Measurements from ENCODE around the gene SHOX.
"Not testable (repeated sequence)": the region's sequence is repeated elsewhere in the genome, so short reads cannot be mapped to it uniquely, and the experiment has no call there.

The SHOX gene

DNA sequence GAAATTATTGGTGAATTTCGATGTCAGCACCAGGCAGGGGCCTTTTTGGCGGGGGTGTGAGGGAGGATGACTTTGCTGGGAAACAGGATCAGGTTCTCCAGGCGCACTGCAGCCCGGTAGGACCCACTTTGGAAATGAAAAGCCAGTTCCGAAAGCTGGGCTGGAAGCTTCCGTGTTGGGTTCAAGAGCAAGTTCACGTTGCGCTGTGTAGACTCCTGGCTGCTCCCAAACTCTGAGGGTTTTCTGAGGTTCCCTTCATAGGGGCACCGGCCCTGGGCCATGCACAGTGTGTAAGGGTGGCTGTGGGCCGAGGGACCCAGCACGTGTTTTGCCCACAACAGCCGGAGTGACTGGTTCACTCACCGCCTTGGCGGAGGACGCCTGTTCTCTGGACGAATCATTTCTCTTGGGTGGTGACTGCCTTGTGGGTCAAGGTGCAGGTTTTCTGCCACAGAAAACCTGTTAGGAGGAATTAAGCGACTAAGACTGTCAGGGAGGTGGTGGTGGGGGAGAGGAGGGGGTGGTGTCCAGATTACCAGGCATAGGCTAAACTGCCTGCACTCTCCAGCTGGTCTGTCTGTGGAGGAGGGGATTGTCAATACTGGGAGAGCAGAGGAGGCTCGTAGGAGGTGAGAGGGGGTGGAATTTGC, 8.0 kb downstream of the SHOX start:
- no peak for DNase-seq

DNA sequence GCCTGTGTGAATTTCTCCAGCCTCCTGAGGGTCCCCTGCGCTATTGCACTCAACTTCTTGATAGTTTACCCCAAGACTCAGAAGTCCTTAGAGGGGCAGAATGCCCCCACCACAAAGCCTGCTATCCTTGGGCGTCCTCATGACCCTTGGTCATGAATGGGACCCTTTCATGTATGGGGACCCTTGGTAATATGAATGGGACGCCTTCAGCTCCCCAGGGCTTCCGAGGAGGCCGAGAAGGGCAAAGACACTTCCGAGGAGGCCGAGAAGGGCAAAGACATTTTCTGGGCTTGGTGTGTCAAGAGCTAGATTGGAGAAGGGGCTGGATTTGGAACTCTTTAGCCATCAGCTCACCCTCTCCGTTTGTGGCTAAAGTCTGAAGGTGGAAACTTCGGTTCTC, 8.6 kb downstream of the SHOX start:
- DNase-seq: no peak

DNA sequence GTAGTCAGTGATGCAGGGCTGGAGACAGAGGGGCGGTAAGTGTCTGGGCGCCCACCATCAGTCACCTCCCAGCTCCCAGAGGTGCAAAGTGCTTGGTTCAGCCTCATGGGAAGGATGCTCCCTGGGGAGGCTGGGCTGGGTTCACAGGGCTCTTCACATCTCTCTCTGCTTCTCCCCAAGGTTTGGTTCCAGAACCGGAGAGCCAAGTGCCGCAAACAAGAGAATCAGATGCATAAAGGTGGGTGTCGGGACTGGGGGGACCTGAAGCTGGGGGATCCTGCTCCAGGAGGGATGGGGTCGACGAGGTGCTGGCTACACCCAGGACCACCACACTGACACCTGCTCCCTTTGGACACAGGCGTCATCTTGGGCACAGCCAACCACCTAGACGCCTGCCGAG, 10.1 kb downstream of the SHOX start:
- DNase-seq: no peak

DNA sequence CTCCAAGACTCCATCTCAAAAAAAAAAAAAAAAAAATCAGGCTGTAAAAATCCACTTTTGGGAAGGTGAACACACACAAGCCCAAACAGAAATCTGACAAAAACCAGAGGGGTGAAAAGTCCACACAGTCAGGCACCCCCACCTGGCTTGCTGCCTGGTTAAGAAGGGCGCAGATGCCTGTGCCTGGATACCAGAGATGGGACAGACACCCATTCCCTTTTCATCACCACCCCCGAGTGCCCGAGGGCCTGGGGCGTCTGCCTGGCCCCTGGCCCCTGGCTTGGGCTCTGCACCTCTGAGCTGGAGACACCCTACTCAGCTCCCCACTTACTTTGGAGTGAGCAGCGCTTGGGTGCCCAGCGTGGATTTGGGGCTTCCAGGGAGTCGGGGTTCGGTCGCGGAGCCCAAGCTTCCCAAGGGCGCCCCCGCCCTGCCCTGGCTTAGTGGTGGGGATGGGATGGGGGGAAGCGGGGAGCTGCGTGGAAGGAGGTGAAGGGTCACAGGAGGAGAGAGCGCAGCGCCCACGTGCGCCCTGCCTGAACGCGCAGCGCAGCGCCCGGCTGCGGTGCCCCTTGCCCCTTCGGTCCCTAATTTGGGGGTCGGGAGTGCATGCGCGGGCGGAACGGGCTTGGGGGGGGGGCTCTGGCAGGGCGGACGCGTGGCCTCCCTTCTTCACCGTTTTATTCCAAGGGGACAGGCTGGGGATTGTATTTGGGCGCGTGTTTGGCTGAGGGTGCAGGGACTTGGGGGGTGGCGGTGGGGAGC, 11.3 kb downstream of the SHOX start:
- DNase-seq: no peak

DNA sequence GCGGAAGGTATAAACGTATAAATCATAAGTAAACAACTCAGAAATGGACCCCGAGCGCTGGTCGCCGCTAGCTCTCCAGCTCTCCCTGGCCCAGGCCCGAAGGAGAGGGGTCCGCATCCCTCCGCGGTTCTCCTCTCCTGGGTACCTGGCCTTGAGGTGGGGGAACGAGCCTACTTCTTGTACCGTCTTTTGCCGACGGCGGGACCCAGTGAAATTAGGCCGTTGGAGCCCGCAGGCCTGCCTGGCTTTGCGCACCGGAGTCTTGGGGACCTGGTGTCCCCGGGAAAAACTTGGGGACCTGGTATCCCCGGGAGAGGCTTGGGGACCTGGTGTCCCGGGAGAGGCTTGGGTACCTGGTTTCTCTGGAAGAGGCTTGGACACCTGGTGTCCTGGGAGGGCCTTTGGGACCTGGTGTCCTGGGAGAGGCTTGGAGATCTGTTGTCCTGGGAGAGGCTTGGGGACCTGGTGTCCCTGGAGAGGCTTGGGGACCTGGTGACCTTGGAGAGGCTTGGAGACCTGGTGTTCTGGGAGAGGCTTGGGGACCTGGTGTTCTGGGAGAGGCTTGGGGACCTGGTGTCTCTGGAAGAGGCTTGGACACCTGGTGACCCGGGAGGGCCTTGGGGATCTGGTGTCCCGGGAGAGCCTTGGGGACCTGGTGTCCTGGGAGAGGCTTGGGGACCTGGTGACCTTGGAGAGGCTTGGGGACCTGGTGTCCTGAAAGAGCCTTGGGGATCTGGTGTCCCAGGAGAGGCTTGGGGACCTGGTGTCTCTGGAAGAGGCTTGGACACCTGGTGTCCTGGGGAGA, 12.0 kb downstream of the SHOX start:
- no peak for DNase-seq

DNA sequence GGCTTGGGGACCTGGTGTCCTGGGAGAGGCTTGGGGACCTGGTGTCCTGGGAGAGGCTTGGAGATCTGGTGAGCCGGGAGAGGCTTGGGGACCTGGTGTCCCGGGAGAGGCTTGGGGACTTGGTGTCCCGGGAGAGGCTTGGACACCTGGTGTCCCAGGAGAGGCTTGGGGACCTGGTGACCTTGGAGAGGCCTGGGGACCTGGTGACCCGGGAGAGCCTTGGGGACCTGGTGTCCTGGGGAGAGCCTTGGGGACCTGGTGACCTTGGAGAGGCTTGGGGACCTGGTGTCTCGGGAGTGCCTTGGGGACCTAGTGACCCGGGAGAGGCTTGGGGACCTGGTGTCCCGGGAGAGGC, 12.6 kb downstream of the SHOX start:
- no peak for DNase-seq

DNA sequence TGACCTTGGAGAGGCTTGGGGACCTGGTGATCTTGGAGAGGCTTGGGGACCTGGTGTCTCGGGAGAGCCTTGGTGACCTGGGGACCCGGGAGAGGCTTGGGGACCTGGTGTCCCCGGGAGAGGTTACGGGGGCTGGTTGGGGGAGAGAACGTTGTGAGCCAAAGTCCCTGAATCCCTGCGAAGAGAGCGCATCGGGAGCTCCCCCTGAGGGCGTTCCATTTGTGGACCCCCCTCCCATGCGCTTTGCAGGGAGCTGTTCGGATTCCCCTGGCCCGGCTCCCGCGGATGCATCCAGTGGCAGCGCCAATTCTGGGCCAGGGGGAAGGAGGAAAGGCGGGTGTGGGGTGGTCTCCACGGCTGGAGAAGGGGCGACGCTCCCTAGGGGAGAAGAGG, 13.3 kb downstream of the SHOX start:
- no peak for DNase-seq

DNA sequence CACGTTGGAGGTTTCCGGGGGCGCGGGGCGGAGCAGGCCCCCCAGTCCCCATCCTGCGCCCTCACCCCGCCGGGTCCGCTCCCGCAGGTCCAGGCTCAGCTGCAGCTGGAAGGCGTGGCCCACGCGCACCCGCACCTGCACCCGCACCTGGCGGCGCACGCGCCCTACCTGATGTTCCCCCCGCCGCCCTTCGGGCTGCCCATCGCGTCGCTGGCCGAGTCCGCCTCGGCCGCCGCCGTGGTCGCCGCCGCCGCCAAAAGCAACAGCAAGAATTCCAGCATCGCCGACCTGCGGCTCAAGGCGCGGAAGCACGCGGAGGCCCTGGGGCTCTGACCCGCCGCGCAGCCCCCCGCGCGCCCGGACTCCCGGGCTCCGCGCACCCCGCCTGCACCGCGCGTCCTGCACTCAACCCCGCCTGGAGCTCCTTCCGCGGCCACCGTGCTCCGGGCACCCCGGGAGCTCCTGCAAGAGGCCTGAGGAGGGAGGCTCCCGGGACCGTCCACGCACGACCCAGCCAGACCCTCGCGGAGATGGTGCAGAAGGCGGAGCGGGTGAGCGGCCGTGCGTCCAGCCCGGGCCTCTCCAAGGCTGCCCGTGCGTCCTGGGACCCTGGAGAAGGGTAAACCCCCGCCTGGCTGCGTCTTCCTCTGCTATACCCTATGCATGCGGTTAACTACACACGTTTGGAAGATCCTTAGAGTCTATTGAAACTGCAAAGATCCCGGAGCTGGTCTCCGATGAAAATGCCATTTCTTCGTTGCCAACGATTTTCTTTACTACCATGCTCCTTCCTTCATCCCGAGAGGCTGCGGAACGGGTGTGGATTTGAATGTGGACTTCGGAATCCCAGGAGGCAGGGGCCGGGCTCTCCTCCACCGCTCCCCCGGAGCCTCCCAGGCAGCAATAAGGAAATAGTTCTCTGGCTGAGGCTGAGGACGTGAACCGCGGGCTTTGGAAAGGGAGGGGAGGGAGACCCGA, 14.0 kb downstream of the SHOX start:
- DNase-seq: no peak

DNA sequence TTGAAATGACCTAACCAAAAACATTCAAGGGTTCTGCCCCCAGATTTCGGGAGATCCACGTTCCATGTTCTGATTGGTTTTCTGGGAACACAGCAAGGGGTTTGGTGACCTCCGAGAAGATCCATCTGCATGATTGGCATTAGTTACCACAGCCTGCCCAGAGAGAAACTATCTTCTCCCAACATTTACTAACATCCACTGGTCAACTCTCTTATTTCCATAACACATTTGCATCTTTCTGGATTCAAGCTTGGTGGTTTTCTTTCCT, 15.6 kb downstream of the SHOX start:
- DNase-seq: no peak

DNA sequence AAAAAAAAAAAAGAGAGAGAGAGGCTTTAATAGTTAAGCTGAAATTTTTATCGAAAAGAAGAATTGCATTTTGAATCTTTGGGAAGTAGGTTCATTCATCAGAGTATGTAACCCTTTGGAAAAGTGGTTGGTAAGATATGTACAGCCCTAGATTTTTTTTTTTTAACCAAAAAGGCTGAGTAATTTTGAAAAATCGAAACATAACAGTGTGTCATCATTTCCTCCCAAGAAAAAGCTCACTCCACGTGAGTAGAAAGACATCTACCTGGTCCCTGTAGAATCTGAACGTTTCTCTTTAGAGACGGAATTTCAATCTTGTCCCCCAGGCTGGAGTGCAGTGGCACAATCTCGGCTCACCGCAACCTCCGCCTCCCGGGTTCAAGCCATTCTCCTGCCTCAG, 16.2 kb downstream of the SHOX start:
- no peak for DNase-seq

DNA sequence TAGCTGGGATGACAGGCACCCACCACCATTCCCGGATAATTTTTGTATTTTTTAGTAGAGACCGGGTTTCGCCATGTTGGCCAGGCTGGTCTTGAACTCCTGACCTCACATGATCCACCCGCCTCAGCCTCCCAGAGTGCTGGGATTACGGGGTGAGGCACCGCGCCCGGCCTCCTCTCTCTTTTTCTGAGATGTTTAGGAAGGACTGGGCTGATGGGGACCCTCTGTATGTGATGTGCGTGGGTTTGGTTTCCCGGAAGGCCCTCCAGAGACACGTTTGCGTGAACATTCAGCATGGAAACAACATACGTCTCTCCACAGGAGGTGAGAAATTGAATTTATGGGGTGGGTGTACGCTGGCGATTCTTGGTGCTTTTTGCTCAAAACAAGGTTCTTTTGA, 18.6 kb downstream of the SHOX start:
- DNase-seq: no peak

DNA sequence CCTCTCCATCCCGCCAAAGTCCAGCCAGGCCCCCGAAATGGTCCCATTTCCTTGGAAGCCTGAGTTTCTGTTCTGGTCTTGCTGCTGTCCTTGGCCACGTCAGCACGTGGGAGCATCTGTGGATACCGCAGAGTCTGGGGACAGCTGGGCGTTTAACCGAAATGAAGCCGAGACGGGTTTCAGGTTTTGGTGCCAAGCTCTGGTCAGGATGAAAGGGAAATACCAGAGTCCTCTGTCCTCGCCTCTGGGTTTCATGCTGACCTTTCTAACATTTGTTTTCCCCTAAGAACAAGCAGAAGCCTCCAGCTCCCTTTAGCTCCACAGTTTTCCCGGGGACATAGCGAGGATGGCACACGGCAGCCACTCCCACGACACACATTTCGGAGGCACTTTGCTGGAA, 19.7 kb downstream of the SHOX start:
- no peak for DNase-seq

DNA sequence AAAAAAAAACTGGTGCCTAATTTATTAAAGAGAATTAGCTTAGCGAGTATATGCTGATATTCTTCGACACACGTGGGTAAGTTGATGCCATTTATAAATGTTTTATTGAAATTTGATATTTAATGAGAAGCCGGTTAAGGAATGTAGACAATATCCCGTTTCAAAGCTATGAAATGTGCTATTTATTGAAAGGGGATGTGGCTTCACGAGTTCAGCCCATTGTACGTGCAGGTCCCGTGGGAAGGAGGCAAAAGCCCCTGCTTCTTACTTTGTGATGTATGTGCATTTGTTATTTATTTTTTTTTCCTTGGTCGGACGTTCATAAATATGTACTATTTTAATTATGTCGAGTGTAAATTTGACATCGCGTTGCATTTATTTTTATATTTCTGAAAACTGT, 20.2 kb downstream of the SHOX start:
- no peak for DNase-seq

DNA sequence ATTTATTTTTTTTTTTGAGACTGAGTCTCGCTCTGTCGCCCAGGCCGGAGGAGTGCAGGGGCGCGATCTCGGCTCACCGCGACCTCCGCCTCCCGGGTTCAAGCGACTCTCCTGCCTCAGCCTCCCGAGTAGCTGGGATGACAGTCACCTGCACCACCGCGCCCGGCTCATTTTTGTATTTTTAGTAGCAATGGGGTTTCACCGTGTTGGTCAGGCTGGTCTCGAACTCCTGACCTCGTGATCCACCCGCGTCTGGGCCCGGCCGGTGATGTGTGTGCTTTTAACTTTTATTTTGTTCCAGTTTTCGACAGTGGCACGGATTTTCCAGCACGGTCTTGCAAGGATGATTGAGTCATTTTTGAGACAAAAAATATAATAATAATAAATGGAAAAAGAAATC, 21.3 kb downstream of the SHOX start:
- DNase-seq: not testable (repeated sequence)

DNA sequence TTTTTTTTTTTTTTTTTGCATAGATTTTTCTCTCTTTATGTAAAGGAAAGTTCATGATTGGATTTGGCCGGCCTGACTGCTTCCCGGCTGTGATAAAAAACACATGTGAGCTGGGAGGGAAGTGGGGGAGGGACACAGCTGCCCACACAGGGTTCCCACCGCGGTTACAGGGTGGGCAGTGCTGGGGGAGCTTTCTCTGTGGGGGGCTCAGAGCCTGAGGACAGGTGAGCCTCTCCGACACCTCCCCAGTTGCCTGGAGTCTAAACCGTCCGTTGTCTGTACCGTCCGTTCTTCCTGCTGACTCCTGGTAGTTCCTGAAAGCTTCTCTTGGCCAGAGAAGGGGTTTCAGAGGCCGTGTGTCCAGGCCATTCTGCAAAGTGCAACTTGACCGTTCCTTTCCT, 21.8 kb downstream of the SHOX start:
- DNase-seq: no peak

DNA sequence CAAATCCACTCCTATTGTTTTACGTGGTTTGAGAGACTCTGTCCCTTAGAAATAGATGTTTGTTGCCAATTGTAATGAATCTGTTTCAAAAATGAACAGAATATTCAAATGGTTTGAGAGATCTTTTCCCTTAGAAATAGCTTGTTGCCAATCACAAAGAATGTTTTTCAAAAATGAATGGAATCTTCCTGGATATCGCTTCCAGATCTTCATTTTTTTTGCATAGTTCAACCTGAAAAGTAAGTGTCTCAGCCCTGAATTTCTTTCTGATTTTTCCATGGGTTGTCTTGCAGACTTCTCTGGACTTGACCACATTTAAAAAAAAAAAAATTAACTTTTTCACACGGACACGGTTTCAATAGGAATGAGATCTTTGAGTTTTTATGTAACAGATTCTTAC, 22.7 kb downstream of the SHOX start:
- DNase-seq: no peak

DNA sequence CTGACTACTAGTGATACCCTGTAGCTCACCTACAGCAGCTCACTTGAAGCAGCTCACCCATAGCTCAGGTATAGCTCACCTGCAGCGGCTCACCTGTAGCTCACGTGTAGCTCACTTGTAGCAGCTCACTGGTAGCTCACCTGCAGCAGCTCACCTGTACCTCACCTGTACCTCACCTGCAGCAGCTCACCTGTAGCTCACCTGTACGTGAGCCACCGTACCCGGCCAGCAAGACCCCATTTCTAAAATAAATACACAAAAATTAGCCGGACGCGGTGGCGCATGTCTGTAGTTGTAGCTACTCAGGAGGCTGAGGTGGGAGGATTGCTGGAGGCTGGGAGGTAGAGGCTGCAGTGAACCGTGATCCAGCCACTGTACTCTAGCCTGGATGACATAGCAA, 30.6 kb downstream of the SHOX start:
- no peak for DNase-seq

DNA sequence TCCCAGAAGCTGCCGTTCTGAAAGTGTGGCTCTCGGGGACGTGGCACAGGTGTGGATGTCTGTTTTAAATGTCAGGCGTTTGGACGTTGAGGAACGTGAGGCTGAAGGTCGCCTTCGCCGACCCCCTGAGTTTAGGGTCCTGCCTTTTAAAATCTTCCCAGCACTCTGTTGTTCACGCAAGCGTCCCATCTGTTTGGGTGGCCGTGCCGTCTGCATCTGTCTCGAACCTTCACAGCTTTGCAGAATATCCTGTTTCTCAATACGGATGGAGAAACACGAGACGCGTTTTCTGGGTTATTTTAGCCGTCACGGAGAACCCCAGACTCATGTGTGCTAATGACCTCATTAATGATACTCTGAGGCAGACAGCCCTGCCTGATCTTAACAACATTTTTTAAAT, 31.5 kb downstream of the SHOX start:
- DNase-seq: no peak

DNA sequence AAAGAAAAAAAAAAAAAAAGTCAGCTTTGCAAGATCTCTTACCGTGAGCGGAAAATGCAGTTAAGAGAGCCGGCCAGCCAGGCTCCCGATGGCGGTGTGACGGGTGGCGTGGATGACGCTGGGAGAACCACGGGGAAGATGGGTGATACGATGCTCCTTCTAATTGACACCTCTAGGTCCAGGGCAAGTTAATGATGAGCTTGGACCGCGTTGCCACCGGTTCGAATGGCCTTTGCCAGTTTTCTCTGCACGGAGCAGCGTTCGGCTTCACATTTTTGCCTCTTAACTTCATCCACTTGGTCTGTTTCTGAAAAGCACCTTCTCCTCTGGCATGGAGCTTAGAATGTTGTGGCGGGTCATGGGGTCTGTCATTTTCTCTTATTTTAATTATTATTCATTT, 33.2 kb downstream of the SHOX start:
- no peak for DNase-seq

DNA sequence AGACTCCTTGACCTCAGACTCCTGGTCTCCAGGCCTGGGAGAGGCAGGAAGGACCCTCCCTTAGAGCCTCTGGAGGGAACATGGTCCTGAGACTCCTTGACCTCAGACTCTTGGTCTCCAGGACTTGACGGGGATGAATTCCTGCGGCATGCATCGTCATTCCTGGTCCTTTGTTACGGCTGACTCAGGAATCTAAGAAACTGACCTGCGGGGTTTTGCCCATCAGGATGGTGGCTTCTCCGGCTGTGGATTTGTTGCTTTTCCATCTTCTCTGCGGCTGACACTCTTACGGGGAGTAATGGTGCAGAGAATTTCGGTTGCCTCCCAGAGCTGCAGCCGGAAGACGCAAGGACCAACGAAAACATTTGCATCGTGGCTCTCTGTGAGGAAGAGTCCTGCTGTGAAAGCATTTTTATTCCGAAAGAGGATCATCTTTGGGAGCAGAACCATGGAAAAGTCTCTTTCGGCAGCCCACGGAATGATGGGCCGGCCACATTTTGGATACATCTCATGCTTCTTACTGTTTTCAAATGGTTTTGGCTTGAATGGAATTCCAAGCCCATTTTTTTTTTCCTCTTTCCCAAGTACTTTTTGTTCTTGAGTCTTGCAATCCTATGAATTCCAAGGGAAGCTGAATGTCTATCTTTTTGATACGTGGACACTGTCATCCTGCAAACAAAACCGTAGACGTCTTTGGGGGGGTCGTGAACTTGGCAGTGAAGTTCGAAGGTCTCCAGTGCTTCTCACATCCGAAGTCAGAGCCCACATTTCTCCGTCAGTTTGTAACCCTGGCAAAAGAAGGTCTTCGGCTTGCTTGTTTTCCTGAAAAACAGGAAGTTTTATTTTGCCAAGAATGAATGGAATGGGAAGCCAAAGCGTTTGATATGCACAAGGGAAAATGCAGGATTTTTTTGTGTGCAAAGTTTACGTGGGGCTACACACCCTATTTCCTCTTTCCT, 36.5 kb downstream of the SHOX start:
- DNase-seq: no peak

DNA sequence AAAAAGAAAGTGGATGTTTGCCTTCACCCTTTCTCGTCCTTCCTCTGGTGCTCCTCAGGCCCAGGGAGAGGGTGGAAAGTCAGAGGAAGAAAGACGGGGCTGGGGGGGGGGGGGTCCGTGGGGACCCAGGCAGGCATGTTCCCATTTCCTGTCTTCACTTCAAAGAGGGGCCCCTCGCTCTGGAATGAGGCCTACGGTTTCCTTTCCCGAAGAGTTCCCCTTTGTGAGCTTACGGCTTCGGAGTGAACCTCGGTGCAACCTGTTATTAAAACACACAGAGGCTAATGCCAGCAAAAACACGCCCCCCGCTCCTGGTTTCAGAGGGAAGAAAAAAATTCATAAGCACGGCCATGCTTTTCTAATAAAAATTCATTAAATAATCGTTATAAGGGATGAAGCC, 40.1 kb downstream of the SHOX start:
- DNase-seq: no peak

DNA sequence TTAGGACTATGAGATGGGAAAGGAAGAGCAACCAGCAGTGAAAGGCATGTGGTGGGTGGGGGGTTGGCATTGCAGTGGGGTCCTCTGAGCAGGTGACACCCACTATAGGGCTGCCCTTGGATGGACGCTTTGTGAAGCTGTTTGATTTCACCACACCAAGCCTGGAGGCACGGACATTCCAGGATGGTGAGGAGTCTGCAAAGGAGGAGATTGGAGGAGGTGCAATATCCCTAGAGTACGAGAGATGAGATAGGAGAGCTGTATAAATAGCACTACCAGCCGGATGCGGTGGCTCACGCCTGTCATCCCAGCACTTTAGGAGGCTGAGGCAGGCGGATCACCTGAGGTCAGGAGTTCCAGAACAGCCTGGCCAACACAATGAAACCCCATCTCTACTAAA, 42.3 kb downstream of the SHOX start:
- no peak for DNase-seq
